ENCODE data around the gene RPGR.

Gene RPGR, protein sequence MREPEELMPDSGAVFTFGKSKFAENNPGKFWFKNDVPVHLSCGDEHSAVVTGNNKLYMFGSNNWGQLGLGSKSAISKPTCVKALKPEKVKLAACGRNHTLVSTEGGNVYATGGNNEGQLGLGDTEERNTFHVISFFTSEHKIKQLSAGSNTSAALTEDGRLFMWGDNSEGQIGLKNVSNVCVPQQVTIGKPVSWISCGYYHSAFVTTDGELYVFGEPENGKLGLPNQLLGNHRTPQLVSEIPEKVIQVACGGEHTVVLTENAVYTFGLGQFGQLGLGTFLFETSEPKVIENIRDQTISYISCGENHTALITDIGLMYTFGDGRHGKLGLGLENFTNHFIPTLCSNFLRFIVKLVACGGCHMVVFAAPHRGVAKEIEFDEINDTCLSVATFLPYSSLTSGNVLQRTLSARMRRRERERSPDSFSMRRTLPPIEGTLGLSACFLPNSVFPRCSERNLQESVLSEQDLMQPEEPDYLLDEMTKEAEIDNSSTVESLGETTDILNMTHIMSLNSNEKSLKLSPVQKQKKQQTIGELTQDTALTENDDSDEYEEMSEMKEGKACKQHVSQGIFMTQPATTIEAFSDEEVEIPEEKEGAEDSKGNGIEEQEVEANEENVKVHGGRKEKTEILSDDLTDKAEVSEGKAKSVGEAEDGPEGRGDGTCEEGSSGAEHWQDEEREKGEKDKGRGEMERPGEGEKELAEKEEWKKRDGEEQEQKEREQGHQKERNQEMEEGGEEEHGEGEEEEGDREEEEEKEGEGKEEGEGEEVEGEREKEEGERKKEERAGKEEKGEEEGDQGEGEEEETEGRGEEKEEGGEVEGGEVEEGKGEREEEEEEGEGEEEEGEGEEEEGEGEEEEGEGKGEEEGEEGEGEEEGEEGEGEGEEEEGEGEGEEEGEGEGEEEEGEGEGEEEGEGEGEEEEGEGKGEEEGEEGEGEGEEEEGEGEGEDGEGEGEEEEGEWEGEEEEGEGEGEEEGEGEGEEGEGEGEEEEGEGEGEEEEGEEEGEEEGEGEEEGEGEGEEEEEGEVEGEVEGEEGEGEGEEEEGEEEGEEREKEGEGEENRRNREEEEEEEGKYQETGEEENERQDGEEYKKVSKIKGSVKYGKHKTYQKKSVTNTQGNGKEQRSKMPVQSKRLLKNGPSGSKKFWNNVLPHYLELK

DNA sequence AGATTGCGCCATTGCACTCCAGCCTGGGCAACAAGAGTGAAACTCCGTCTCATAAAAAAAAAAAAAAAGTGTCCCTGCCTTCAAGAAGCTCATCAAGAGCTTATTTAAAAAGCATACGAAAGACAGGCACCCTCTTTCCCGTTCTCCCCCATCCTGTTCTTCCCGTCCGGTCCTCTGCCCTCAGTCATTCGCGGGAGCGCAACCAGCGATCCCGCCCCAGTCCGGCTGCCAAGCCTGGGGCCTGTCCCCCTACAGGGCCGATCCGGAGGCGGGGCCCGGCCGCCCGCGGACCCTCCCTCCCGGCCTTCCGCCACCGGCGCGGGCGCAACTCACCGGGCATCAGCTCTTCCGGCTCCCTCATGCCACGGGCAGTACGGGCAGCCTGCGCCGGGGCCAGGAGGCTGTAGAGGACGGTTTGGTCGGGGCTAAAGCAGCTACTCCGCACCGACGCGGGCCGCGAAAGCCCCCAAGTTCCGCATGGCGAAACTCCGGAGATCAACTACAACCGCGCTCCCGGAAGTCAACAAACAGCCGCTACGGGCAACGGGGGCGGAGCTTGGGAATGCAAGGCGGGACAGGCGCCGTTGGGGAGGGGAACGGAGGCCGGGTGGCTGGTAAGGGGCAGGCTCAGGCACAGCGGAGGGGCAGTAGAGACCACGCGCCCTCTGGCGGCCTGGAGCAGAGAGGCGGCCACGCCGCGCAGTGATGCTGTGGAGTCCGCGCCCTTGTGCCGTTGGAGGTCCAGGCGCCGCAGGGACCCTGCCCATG is at the start of gene RPGR:
TSS of gene RPGR (minus strand) at position 503 of the 768 bp plus-strand sequence. CDS start at position 361, 142 bp downstream.
- peak; percentile 86 to 88 for DNase-seq

DNA sequence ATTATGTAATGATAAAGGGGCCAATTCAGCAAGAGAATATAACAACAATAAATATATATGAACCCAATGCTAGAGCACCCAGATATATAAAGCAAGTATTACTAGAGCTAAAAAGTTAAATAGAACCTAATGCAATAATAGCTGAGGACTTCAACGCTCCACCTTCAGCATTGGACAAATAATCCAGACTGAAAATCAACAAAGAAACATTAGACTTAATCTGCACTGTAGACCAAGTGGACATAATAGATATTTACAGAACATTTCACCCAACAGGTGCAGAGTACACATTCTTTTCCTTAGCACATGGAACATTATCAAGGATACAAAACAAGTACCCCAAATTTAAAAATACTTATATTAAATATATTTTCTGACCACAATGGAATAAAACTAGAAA is 49.4 kb upstream of the RPGR start:
- no peak for DNase-seq

DNA sequence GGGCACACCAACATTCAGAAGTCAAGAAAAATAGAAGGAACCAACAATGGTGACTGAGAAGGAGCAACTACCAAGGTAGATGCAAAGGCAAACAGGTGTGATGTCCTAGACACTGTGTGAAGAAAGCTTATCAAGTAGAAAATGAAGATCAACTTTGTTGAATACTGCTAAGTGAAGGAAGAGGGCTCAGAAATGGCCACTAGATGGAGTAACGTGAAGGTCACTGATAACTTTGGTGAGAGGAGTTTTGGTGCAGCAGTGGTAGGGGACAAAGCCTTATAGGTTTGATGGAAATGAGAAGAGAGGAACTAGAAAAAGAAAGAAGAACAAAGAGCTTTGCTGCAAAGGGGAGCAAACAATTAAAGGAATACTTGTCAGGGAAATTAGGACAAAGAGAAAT is 48.6 kb upstream of the RPGR start:
- DNase-seq = no peak

DNA sequence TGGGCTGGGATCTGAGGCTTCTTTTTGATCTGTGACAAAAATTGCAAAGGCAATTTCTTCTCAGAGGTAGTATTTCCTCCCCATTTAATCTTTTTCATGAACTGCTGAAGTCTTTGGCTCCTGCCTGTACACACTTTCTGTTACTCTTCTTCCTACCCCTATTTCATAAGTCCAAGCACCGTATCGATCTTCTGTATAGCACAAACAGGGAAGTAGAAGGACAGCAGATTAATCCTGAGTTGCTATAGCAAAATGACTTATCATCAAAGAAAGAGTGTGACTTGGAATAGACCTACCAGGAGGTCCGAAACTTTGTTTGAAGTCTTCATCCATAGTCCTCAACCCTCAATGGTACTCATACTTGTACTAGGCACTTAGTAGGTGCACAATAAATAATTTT is 47.1 kb upstream of the RPGR start:
- no peak for DNase-seq

DNA sequence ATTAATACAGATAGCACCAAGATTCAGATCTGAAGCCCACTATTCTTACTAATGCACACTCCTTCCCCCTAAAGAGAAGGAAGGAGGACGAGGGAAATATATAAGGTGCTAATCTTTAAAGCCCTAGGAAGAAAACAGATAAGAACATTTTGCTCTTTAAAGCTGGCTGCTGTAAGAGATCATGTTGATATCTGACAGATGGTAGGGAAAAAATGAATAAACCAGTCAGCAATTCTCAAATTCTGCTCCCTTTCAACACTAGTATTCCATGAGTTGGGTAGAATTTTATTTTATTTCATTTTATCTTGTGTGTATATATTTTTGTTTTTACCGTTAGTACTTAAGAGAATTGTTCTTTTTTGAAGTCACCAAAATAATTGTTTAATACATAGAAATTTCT is 44.3 kb upstream of the RPGR start:
- DNase-seq = no peak

DNA sequence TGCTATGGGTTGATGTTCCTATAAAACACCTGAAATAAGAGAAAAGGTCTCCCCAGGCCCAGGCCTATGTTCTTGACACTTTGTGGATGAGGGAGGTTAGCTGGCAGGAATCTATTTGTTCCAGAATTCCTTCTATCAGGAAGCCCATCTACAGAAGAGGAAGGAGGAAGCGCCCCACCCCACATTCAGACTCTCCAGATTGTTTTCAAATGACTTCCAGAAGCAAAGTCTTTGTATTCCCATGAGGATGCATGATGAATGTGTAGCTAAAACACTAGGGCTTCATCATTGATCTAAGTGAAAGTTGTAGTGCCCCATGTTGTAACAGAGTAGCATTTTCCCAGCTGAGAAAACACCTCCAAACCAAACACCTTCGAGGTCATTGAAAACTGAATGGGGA is 41.5 kb upstream of the RPGR start:
- DNase-seq = no peak

DNA sequence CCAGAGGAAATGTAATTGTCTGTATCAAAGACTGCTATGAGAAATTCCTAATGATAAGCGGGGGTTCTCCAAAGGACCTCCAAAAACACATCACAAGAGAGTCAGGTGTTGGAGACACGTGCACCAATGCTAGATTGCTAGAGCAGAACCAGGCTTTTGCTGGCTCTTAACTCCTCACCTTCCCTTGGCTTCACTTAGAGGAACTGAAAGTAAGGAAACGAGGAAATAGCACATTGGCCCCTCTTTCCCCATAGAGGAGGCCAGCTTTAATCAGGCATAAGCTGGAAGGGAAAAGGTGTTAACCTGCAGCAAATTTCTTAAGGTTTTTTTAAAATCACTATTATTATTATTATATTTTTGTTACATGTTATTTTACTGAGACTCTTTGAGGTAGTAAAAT is 38.6 kb upstream of the RPGR start:
- DNase-seq = no peak

DNA sequence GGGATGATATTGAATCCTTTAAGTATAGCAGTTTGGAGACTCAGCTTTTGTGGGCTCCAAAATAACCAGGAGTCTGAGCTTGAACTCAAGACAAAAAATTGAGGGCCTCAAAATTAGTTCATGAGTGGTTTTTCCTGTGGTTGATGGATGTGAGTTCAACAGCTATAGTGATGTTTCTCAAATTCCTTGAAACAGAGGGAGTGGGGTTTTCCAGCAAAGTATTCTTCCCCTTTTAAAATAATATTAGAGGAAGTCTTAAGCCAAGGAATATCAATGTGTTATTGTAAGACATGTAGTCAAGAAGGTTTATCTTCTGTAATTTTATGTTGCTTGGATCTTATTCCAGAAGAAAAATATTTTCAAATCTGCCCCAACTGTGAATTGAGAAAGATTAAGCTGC is 35.7 kb upstream of the RPGR start:
- DNase-seq = no peak

DNA sequence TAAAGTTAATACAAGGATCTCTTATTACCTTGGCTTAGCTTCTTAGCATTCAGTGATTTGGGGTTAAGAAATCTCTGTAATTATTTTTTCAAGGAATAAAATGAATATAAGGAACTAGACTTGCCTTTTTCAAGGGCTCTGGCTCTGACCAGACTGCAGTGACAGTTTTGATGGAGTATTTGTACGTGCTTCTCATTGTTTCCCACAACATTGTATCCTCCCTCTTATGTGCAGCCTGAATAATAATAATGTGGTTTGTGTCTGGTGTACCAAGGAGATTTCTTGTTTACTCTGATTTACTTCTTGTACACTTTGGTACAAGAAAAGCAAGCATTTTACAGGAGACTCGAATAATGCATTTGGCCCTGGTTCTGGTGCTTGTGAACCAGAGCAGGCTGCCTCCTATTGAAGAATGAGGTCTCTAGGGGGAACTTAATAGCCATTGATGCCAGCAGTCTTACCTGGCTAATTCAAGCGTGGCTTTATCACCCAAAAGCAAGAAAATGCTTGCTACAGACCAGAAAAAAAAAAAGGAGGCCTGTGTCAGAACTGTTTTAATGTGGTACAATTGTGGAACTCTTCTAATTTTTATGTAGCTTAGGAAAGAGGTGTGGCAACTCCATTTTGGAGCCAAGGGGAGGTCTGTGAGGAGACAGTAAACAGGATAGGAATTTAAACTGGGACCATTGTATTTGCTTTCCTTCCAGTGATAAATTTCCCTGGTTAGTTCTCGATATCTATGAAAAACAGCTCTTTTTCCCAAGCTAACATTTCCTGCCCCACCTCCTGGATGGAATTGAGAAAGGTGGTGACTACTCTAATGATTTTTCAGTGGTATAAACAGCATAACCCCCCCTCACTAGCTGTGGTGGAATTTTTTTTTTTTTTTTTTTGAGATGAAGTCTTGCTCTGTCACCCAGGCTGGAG is 30.7 kb upstream of the RPGR start:
- DNase-seq = no peak

DNA sequence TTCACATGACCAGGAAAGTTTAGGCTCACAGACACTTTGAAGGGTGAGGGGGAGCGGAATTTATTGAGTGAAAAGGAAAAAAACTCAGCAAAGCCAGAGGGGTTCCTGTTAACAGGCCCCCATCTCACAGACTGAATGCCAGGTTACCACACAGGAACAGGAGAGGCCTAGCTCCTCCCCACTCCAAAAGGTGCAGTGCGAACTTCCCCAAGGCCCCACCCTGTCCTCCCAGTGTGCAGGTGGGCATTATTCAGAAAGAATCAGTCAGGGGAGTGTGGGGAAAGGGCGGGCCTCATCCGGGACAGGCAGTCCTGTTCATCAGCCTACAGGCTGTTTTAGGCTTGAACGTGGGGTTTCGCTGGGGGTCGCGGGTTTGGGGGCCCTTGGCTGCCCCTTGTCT is 29.1 kb upstream of the RPGR start:
- no peak for DNase-seq

DNA sequence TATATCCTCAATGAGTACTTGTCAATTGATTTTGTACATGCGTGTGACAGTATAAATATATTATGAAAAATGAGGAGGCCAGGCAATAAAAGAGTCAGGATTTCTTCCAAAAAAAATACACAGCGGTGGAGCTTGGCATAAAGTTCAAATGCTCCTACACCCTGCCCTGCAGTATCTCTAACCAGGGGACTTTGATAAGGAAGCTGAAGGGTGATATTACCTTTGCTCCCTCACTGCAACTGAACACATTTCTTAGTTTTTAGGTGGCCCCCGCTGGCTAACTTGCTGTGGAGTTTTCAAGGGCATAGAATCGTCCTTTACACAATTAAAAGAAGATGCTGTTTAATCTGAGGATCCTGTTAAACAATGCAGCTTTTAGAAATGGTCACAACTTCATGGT is 25.1 kb upstream of the RPGR start, which contains the start of gene OTC:
TSS of gene OTC (plus strand) at position 243 of the 400 bp plus-strand sequence. CDS start at position 336, 93 bp downstream.
- DNase-seq = no peak

DNA sequence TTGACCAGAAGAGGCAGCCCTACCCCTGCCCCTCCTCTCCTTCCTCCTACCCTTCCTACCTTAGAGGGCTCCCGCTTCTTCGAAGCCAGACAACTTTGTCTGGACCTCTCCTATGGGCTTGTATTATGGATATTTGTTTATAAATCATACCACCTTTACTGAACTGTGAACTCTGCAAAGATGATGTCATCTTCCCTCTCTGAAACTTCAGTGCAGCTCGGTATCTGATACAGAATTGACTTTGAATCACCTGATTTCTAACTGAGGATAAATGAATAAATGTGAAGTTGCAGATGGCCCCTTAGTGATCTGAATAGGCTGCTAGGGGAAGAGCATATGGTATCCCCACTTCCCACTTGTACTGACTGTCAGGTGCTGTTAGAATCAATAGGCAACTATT is 24.0 kb upstream of the RPGR start:
- no peak for DNase-seq

DNA sequence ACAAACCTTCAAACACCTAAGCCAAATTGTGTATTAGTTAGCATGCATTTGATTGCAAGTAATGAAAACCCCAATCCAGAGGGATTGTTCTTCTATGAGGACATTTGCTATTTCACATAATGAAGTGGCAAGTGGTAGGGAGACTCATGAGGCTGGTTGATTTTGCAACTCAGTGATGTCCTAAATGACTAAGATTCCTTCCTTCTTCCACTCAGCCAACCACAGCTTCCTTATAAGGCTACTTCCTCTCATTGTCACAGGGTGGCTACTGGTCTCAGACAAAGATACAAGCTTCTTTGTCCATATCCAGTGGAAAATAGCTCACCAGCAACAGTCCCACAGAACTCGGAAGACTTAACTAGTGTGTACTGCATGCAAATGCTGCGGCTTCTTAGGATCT is 19.8 kb upstream of the RPGR start:
- DNase-seq = no peak

DNA sequence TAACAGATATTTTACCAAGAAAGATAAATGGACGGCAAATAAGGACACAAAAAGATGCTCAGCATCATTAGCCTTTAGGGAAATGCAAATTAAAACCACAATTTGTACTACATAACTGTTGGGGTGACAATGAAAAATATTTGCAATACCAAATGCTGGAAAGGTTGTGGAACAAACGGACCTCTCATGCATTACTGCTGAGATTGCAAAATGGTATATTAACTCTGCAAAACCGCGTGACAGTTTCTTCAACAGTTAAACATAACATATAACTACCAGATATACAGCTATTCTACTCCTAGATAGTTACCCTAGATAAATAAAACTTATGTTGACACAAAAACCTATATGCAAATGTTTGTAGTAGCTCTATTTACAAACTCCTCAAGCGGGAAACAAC is 18.8 kb upstream of the RPGR start:
- no peak for DNase-seq

DNA sequence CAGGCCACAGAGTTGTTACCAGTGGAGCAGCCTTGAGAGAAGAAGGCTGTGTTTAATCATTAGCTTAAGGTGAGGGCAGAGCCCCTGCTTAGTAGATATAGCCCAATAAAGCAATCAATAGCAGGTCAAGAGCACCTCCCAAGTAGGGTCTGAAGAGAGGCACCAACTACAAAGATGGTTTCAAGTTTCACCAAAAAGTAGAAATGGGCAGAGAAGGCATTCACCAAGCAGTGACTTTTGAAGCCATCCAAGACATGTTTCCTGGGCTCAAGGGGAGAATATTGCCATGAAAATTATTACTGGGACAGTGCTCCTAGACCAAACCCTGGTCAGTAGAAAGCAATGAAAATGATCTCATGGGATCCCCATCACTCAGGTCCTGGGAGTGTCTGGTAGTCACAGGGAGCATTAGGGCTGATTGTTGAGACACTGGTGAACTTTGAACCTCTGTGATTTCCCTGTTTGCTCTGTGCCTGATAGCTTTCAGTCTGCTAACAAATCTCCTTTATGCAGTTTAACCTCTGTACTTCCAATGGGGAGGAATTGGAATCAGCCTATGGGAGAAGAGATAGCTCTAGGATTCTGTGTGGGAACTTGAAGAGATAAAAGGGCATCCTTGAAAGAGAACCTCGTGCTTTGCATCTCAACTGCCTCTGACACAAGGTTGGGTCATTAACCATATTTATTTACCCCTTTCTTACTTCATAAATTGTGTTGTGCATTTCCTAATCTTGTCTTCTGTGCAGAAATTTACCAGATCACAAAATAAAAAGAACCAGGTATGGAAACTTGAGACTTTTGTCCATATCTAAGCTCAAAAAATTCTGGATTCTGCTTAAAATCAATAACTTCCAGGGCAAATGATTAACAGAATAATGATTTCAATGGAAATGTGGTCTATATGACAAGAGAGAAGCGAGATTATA is 15.8 kb upstream of the RPGR start:
- no peak for DNase-seq

DNA sequence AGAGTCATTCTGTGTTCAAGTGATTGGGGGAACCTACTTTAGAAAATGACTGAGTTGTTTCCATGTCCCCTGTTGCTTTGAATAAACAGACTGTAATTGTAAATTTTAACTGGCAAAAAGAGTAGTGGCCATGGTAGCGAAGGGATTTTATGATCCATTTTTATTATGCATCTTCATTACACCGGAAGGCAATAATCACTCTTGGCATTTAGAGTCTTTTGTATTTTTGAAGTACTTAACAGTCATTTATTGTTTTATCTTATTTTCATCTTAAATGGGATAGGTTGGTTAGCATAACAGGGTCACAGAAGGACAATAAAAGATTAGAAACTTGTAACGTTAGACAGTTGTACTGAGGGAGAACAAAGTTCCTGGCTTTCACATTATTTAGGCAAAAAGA is 14.1 kb upstream of the RPGR start:
- DNase-seq = no peak

DNA sequence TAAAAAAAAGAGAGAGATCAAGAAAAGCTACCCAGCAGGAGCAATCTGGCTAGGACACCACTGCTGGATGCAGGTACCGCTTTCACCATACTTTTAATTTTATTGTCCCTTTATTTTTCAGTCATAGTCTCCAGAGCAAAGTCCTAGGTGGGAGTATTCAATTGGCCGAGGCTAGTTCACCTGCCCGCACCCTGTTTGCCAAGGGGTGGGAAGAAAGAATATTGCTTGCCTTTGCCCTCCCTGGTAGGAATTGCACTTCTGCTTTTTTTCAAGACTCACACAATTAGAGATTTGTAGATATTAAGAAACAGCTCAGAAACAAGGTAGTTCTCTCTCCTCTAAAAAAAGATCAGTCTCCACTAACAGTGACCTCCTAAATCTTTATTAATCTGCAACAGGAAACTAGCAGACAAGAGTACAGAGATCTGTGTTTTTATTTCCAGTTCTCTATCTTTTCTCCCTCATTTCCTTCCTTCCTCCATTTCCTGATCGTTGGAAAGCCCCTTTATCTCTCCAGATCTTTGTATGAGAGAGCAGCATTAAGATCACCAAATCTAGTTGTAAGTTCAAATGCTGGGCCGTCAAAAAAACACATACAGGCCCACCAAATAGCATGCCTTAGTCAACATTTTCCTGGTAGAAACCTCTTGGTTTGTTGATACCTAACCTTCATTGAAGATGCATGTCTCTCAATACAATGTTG is 9.4 kb upstream of the RPGR start:
- DNase-seq = no peak

DNA sequence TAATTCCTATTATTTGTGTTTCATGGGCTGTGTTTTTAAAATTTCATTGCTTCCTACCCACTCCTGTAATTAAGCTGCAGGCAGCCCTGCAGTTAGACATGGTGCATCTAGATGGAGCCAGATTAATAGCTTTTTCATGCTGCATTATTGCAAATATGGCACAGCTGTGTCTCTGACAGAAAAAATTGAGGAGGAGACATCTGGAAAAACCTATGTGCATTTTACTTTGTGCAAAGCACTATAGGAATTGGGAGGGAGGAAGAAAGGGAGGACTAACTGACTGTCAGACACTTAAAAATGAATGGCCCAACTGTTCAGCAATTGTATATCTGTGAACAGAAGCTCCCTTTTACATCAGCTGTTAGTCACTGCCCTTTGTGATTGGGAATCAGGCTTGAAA is 8.1 kb upstream of the RPGR start:
- DNase-seq = no peak

DNA sequence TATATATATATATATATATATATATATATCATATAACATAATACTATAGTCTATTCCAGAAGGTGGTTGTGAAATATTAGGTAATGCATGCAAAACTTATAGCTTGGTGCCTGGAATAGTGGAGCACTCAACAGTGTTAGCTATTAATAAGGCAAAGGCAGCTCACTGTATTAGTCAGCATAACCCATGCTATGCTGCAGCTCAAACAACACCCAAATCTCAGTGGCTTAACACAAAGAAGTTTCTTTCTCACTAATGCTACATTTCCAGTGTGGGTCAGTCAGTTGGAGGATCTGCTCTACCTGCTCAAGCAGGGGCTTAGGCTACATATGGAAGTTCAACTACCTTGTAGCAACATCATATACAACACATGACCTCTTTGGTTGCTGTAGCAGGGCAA is 5.2 kb upstream of the RPGR start:
- no peak for DNase-seq

DNA sequence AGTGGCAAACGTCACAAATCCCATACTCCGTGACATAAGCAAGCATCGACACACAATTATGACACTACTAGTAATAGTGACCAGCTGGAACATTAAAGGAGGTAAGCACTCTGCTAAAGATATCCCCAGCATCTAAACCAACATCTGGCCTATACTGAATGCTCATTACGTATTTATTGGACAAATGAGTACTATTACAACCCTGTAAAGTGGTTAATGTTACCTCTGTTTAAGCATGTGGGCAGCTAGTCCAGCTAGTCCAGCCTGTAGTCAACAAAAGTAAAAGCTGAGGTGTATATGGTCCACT is 419 bp upstream of the RPGR start:
- DNase-seq = no peak

Data from NCI-H1930 (cell line).